ENCODE measurements around the gene CSMD2.
A peak's percentile ranks its signal among the peaks of the same experiment; 100 is the strongest.

Gene CSMD2

GRCh38 chr1:33988161-33988560 is 176.9 kb downstream of the CSMD2 start:
- TF ChIP-seq CTCF (conservative IDR thresholded peaks at IDR 0.05; ENCODE audit: low read length) = no peak
- H3K4me3 ChIP-seq (ENCODE audit: low read length) = no peak overlapping the region
- DNase-seq (ENCODE audit: low read depth) = no peak

GRCh38 chr1:33986390-33987095 is 178.5 kb downstream of the CSMD2 start:
- no peak for TF ChIP-seq CTCF (conservative IDR thresholded peaks at IDR 0.05; ENCODE audit: low read length)
- H3K4me3 ChIP-seq (ENCODE audit: low read length) = no peak overlapping the region
- DNase-seq (ENCODE audit: low read depth) = peak; percentile 90

GRCh38 chr1:33985656-33986055 is 179.4 kb downstream of the CSMD2 start:
- no peak for TF ChIP-seq CTCF (conservative IDR thresholded peaks at IDR 0.05; ENCODE audit: low read length)
- no peak overlapping the region for H3K4me3 ChIP-seq (ENCODE audit: low read length)
- DNase-seq (ENCODE audit: low read depth) = peak; percentile 64

- H3K4me3 ChIP-seq (ENCODE audit: low read length) = no peak overlapping the region
- no peak for TF ChIP-seq CTCF (conservative IDR thresholded peaks at IDR 0.05; ENCODE audit: low read length)
- DNase-seq (ENCODE audit: low read depth) = peak; percentile 83
These were observed 180.0 kb downstream of the CSMD2 start for GRCh38 chr1:33984906-33985565.

GRCh38 chr1:33982419-33982818 is 182.6 kb downstream of the CSMD2 start:
- DNase-seq (ENCODE audit: low read depth) = no peak
- no peak for TF ChIP-seq CTCF (conservative IDR thresholded peaks at IDR 0.05; ENCODE audit: low read length)
- H3K4me3 ChIP-seq (ENCODE audit: low read length) = no peak overlapping the region

GRCh38 chr1:33979341-33979740 is 185.7 kb downstream of the CSMD2 start:
- DNase-seq (ENCODE audit: low read depth) = no peak
- no peak for TF ChIP-seq CTCF (conservative IDR thresholded peaks at IDR 0.05; ENCODE audit: low read length)
- no peak overlapping the region for H3K4me3 ChIP-seq (ENCODE audit: low read length)

- no peak overlapping the region for H3K4me3 ChIP-seq (ENCODE audit: low read length)
- no peak for DNase-seq (ENCODE audit: low read depth)
- no peak for TF ChIP-seq CTCF (conservative IDR thresholded peaks at IDR 0.05; ENCODE audit: low read length)
These were observed 189.1 kb downstream of the CSMD2 start for GRCh38 chr1:33975961-33976360.

All from AG10803 (cell line).